Mononuclear cell (primary cell): ENCODE data around the gene SLC5A1. TPM values are rescaled to one million over a fixed set of nuclear protein-coding genes. Genes with fewer than 3 reads are reported as not detected.

Source experiments
- H3K27me3 ChIP-seq: 2 replicates; pipeline ENCODE4 v1.6.0; 2011; ENCODE audit warnings: low read length, control low read depth; ENCODE audit not compliant: insufficient read depth
- H3K4me1 ChIP-seq: 2 replicates; pipeline ENCODE4 v1.5.1; 2011; ENCODE audit warnings: mild to moderate bottlenecking, low read length, control low read depth; ENCODE audit not compliant: insufficient read depth
- H3K4me3 ChIP-seq: 2 replicates; pipeline ENCODE4 v1.5.1; 2011; ENCODE audit warnings: mild to moderate bottlenecking, low read length, moderate library complexity
- H3K9me3 ChIP-seq: 2 replicates; pipeline ENCODE4 v1.5.1; 2011; ENCODE audit warnings: low read depth, mild to moderate bottlenecking, control low read depth, low read length
- total RNA-seq: library from RNA; depleted of rRNA; stranded (reverse); fragments of >200 nt; gene quantifications from one replicate; pipeline ENCODE4 v1.2.3, GENCODE V29; 2012

Gene SLC5A1
- total RNA-seq, 1 donor = not detected

GRCh38 chr22:32069579-32070372 is 26.7 kb downstream of the SLC5A1 start:
- no peaks in the 10 kb centered on the region for H3K4me1 ChIP-seq
- H3K4me3 ChIP-seq = no peak overlapping the region
- H3K9me3 ChIP-seq = no peaks in the 10 kb centered on the region
- peaks cover 10% of the 10 kb centered on the region for H3K27me3 ChIP-seq

- H3K4me1 ChIP-seq = no peaks in the 10 kb centered on the region
- no peak overlapping the region for H3K4me3 ChIP-seq
- H3K9me3 ChIP-seq = no peaks in the 10 kb centered on the region
- peaks cover 22% of the 10 kb centered on the region for H3K27me3 ChIP-seq
Observed at GRCh38 chr22:32073262-32073661, 30.2 kb downstream of the SLC5A1 start.

- H3K9me3 ChIP-seq = no peaks in the 10 kb centered on the region
- H3K27me3 ChIP-seq = peaks cover 21% of the 10 kb centered on the region
- H3K4me1 ChIP-seq = no peaks in the 10 kb centered on the region
- H3K4me3 ChIP-seq = no peak overlapping the region
Observed at GRCh38 chr22:32073823-32074380, 30.8 kb downstream of the SLC5A1 start.

GRCh38 chr22:32075997-32076760 is 33.1 kb downstream of the SLC5A1 start:
- no peaks in the 10 kb centered on the region for H3K9me3 ChIP-seq
- no peak overlapping the region for H3K4me3 ChIP-seq
- H3K27me3 ChIP-seq = peaks cover 19% of the 10 kb centered on the region
- no peaks in the 10 kb centered on the region for H3K4me1 ChIP-seq

GRCh38 chr22:32076761-32077084 is 33.7 kb downstream of the SLC5A1 start:
- Histone ChIP-seq H3K4me3 (no peak overlapping the region), H3K4me1 (no peaks in the 10 kb centered on the region), H3K27me3 (peaks cover 17% of the 10 kb centered on the region), H3K9me3 (no peaks in the 10 kb centered on the region)

- Histone ChIP-seq H3K4me3 (no peak overlapping the region), H3K27me3 (peaks cover 17% of the 10 kb centered on the region), H3K4me1 (no peaks in the 10 kb centered on the region), H3K9me3 (no peaks in the 10 kb centered on the region)
Observed at GRCh38 chr22:32077151-32077550, 34.1 kb downstream of the SLC5A1 start.

- no peak overlapping the region for H3K4me3 ChIP-seq
- H3K27me3 ChIP-seq = peaks cover 13% of the 10 kb centered on the region
- no peaks in the 10 kb centered on the region for H3K4me1 ChIP-seq
- H3K9me3 ChIP-seq = no peaks in the 10 kb centered on the region
Observed at GRCh38 chr22:32079130-32080089, 36.3 kb downstream of the SLC5A1 start.

GRCh38 chr22:32080904-32081303 is 37.8 kb downstream of the SLC5A1 start:
- H3K4me3 ChIP-seq = no peak overlapping the region
- peaks cover 10% of the 10 kb centered on the region for H3K27me3 ChIP-seq
- no peaks in the 10 kb centered on the region for H3K9me3 ChIP-seq
- H3K4me1 ChIP-seq = no peaks in the 10 kb centered on the region

- H3K4me1 ChIP-seq = no peaks in the 10 kb centered on the region
- no peaks in the 10 kb centered on the region for H3K9me3 ChIP-seq
- no peaks in the 10 kb centered on the region for H3K27me3 ChIP-seq
- no peak overlapping the region for H3K4me3 ChIP-seq
Observed at GRCh38 chr22:32082331-32082730, 39.3 kb downstream of the SLC5A1 start.

- no peaks in the 10 kb centered on the region for H3K9me3 ChIP-seq
Observed at GRCh38 chr22:32083000-32083399, 39.9 kb downstream of the SLC5A1 start.

GRCh38 chr22:32083814-32084213 is 40.8 kb downstream of the SLC5A1 start:
- no peaks in the 10 kb centered on the region for H3K27me3 ChIP-seq
- H3K4me1 ChIP-seq = no peaks in the 10 kb centered on the region
- no peak overlapping the region for H3K4me3 ChIP-seq
- H3K9me3 ChIP-seq = no peaks in the 10 kb centered on the region

More at GRCh38 chr22:32083000-32083399, 39.9 kb downstream of the SLC5A1 start:
- H3K4me3 ChIP-seq = no peak overlapping the region
- H3K27me3 ChIP-seq = no peaks in the 10 kb centered on the region
- no peaks in the 10 kb centered on the region for H3K4me1 ChIP-seq

GRCh38 chr22:32088084-32088483 is 45.0 kb downstream of the SLC5A1 start:
- no peaks in the 10 kb centered on the region for H3K4me1 ChIP-seq
- no peaks in the 10 kb centered on the region for H3K9me3 ChIP-seq
- H3K27me3 ChIP-seq = peaks cover 2% of the 10 kb centered on the region
- no peak overlapping the region for H3K4me3 ChIP-seq

- Histone ChIP-seq H3K4me3 (no peak overlapping the region), H3K27me3 (no peaks in the 10 kb centered on the region), H3K4me1 (no peaks in the 10 kb centered on the region), H3K9me3 (no peaks in the 10 kb centered on the region)
Observed at GRCh38 chr22:32097018-32097417, 54.0 kb downstream of the SLC5A1 start.

- H3K4me1 ChIP-seq = no peaks in the 10 kb centered on the region
- no peak overlapping the region for H3K4me3 ChIP-seq
- no peaks in the 10 kb centered on the region for H3K9me3 ChIP-seq
- H3K27me3 ChIP-seq = no peaks in the 10 kb centered on the region
Observed at GRCh38 chr22:32097881-32098499, 54.9 kb downstream of the SLC5A1 start.
